ENCODE data around the gene TMEM181.
A peak's percentile ranks its signal among the peaks of the same experiment; 100 is the strongest.
"Not testable (repeated sequence)": the region's sequence is repeated elsewhere in the genome, so short reads cannot be mapped to it uniquely, and the experiment has no call there.

TMEM181 gene

DNA sequence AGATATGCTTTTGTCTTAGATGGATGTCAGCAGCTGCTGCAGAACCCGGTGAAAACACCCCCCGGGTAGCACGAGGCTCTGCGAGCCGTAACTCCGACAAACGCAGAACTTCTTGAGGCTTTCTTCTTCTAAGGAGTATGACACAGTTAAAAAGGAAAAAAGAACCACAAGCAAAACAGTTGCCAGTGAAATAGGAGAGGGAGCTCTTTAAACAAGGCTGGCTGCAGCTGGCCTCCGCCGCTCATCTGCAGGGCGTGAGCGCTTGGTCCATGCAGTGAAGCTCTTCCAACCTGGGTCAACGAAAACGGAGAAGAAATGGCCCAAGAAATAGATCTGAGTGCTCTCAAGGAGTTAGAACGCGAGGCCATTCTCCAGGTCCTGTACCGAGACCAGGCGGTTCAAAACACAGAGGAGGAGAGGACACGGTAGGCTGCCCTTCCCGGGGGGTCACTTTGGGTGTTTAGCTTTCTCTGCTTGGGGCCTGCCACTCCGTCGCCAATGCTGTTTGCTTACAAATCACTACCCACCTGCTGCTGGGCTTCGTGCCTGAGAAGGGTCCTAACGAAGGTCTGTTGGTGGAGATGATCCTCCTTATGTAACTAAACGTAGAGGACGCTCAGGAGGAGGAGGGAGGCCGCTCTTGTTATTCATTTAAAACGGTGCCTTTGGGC, 103.2 kb downstream of the TMEM181 start:
- DNase-seq, result peak; percentile 84

DNA sequence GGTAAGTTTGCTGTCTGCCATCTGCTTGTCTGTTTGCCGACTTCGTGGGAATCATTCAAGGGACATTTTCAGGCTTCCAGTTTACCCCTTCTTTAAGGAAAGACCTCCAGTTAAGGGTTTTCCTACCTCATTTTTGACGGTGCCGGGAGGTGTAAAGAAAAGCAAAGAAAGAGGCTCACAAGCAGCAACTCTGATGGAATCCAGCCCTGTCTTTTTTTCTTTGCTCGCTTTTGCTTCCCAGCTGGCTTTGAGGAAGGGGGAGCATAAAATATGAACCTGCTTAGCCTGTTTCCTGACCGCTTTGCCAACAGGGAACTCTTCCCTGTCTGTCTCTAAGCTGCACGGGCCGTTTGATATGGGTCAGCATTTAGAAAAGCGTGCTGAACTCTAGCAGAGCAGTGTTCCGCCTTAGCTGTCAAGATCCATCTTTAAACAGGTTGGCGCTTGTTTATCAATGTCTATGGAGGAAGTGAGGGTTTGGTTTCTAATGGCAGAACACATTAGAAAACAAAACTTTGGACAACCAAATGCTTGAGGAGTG, 103.8 kb downstream of the TMEM181 start:
- no peak for DNase-seq

DNA sequence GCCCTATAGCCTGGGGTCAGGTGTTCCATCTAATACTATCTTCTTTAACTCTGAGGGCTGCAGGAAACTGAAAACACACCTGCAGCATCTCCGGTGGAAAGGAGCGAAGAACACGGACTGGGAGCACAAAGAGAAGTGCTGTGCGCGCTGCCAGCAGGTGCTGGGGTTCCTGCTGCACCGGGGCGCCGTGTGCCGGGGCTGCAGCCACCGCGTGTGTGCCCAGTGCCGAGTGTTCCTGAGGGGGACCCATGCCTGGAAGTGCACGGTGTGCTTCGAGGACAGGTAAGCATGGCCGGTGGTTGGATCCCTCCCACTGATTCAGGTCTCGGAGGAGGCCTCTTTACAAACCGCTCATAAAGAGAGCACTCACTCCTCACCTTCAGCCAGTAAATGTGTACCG, 105.4 kb downstream of the TMEM181 start:
- no peak for DNase-seq

DNA sequence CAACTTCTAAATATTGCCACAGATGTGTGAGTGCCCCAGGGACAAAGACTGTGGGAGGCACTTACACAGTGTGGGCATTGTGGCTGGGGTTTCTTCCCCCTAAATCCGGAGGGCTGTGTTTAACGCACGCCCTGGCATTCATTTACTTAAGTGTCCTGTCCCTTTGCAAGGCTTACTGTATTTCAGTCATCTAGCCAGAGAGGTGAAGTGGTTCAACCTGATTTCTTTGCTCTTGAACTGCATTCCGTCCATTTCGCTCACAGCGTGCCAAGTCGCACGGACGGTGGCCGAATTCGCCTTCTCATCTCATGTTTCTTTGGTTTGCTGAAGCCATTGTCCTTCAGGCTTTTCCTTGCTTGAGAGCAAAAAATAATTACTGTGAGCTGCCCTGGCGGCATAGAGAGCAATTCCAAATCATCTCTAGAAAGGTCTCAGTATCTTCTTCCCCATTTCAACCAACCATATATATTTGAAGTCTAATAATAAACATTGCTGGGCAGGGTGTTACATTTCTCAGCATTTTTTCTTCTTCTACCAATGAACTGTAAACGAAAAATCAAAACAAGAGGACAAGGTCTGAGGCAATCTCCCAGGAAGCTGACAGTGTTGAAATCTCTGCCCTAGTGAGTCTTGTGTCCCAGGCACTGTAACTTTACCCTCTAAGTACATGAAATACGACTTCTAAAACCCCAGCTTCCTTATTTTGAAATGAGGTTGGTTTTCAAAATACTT, 106.9 kb downstream of the TMEM181 start:
- peak; percentile 36 for DNase-seq

DNA sequence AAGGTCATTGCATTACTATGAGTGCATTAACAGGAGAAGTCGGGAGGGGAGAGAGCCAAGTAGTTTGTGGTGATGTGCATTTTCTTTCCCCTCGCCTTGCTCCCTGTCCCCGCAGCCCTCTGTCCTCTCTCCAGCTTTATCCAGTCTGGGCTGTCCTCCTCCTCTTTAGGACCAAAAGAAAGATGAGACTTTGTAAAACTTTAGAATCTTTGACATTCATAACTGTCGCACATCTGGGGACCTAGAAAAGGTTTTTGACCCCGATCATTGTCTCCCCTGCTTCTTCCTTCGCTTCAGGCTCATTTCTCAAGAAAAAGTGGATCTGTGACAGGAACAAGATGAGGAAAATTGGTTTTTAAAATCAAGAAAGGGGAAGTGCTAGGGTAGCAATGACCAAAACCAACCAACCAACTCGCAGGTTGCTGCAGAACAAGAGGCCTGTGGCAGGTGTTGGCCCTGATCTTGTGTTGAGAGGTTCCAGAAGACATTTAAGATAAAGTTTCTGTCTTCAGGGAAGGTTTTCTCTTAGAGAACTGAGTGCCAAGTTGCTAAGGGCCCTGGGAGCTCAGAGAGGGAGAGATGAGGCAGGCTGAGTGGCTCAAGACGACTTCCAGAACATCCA, 107.6 kb downstream of the TMEM181 start:
- DNase-seq, result no peak

DNA sequence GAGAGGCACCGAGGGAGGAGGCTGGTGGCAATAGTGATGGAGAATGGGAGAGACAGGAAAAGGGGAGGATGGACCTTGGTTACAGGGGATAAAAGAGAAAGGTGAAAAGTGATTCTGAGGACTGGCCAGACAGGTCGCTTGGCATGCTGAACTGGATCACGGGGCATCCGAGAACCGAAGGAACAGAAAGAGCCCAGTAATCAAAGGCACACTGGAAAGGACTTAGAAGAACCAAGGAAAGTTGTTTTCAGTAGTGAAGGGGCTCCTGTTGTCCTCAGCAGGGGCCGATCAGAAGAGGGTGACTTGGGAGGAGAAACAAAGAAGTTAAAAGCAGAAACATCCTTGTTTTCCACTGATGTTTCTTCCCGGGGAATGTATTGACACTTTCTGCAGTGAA, 108.8 kb downstream of the TMEM181 start:
- DNase-seq, result no peak

DNA sequence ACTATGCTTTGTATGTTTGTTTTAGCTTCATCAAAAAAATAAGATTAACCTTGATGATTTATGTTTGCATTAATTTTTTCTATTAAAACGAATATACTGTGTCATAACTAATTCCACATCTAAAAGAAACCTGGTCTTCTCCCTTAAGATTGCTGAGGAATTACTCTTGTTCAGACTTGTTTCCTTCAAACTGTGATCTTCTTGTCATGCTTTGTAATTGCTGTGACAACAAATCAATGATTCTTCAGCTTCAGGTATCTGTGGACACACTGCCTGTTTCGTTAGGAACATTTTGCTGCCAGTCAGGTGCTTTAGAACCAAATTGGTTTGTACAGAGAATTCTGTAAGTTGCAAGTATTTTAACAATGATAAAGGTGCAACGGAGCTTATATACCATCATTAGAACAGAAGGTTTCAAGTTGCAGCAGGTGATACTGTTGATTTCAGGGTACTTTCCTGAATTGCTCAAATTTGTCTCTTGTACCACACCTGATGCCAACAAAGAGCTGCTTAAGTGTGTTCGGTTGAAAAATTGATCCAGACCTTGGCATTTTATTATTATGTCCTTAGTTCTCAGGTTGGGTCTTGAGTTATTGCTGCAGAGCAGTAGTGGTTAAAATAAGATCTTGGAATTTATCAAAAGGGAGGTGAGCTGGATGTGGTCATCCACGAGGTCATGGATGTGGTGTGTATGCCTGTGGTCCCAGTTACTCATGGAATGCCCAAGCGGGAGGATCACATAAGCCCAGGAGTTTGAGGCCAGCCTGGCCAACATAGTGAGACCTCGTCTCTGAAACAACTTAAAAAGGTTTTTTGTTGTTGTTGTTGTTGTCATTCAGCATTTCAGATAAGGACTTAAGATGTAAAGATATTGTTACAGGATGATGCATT, 109.5 kb downstream of the TMEM181 start:
- no peak for DNase-seq

DNA sequence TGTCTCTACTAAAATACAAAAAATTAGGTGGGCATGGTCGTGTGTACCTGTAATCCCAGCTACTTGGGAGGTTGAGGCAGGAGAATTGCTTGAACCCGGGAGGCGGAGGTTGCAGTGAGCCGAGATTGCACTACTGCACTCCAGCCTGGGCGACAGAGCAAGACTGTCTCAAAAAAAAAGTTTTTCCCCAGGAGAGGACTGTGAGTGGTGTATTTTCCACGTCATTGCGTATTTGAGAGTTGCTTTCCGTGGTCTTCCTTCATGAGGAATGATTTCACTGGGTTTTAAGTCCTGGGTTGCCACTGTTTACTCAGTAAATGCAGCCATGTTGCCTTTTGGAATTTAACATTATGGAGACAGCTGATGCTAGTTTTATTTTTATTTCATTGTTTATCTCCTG, 112.2 kb downstream of the TMEM181 start:
- DNase-seq, result not testable (repeated sequence)

DNA sequence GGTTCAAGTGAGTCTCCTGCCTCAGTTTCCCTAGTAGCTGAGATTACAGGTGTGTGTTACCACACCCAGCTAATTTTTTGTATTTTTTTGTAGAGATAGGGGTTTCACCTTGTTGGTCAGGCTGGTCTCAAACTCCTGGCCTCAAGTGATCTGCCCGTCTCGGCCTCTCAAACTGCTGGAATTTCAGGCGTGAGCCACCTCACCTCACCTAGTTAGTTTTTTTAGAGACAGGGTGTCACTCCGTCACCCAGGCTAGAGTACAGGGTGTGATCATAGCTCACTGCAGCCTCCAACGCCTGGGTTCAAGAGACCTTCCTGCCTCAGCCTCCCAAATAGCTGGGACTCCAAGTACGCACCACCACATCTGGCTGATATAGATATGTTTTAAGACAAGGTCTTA, 112.8 kb downstream of the TMEM181 start:
- DNase-seq, result no peak

DNA sequence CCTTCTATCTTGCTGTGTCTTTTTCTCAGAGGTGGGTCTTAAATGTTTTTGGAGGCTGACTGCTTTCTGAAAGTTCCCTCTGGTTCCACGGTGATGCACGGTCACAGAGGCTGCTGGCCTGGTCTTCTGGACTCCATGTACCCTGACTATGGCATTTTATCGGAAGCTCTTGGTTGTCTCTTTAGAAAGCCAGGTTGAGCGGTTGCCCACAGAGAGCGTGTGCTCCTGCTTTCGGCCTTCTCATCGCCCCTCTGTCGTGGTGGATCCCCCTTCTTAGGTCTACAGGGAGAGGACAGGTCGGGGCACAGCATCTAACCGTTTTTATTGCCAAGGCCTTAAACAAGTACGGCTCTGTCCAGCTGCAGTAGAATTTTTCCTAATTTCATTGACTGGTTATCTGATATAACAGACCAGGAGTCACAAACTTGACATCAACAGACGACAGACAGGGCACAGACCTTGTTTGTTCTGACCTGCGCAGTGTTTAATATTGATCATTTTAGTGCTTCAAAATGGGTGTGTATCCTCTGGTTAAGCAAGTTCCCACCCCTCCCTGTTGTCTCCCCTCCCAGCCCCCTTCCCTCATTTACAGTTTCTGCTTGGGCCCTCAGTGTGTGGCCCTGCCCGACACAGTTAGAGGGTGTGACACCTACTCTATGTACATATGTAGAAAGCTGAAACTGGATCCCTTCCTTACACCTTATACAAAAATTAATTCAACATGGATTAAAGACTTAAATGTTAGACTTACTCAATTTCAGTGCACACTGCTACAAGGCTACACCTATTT, 114.6 kb downstream of the TMEM181 start:
- DNase-seq, result no peak

DNA sequence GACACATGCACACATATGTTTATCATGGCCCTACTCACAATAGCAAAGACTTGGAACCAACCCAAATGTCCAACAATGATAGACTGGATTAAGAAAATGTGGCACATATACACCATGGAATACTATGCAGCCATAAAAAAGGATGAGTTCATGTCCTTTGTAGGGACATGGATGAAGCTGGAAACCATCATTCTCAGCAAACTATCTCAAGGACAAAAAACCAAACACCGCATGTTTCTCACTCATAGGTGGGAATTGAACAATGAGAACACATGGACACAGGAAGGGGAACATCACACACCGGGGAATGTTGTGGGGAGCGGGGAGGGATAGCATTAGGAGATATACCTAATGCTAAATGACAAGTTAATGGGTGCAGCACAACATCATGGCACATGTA, 117.2 kb downstream of the TMEM181 start:
- not testable (repeated sequence) for DNase-seq

DNA sequence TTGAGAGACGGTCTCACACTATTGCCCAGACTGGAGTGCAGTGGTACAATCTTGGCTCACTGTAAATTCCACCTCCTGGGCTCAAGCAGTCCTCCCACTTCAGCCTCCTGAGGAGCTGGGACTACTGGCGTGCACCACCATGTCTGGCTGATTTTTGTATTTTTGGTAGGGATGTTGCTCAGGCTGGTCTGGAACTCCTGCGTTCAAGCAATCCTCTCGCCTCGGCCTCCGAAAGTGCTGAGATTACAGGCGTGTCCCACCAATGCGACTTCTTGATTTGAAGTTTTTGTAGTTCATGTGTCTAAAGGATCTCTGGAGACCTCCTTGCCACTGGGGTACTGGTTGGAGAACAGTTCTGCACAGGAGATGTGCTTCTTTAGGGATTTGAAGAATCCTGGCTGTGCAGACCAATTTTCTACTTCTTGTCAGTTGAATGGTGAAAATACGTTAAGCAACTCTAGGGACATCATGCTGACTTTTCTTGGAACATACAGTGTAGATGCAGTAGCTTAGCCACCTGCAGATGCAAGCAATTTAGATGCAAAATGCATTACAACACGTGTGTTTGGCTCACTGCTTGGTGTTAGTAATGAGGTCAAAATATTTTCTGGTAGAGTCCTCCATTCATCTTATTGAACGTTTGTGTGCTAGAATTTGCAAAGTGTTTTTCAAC, 118.2 kb downstream of the TMEM181 start:
- no peak for DNase-seq

DNA sequence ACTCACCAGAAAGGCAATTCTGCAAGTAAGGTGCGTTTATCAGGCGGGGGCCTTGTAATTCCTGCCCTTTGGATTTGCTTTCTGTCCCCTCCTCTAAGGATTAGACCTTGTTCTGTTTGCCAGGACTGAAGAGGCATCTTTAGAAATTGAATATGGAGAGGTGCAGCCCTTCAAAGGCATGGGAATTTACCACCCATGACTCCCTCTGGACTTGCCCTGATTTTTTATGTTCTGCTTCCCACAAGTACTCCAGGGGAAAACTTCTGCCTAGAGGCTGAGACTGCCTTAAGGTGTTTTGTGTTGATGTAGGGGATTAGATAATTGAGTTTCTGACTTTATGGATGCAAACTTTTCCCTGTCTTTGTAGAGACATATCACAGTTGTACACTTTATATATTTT, 120.1 kb downstream of the TMEM181 start:
- DNase-seq, result no peak

DNA sequence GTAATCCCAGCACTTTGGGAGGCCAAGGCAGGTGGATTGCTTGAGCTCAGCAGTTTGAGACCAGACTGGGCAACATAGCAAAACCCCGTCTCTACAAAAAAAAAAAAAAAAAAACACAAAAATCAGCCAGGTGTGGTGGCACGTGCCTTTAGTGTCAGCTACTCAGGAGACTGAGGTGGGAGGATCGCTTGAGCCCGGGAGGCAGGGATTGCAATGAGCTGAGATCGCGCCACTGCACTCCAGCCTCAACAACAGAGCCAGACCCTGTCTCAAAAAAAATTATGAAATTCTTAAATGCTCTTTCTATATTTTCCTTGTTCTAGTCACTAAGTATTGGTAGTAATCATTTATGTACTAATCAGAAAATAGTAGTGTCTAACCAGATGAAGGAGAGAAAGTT, 120.6 kb downstream of the TMEM181 start:
- DNase-seq, result no peak

DNA sequence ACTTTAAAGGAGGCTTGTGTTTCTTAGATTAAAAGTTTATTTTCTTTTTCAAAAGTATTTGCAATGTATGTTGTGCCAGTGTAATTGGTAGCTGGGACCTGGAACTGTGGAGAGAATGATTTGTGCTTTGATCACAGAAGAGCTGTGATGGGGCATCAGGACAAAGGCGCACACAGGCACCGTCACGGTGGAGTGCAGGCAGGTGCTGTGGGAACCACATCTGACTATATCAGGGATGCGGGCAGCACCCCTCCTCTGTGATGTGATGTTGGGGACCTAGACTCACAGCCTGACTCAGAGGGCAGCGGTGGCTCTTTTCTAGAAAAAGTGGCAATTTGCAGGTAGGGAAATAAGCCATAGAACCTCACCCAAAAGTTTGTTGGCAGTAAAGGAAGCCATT, 124.4 kb downstream of the TMEM181 start:
- no peak for DNase-seq

DNA sequence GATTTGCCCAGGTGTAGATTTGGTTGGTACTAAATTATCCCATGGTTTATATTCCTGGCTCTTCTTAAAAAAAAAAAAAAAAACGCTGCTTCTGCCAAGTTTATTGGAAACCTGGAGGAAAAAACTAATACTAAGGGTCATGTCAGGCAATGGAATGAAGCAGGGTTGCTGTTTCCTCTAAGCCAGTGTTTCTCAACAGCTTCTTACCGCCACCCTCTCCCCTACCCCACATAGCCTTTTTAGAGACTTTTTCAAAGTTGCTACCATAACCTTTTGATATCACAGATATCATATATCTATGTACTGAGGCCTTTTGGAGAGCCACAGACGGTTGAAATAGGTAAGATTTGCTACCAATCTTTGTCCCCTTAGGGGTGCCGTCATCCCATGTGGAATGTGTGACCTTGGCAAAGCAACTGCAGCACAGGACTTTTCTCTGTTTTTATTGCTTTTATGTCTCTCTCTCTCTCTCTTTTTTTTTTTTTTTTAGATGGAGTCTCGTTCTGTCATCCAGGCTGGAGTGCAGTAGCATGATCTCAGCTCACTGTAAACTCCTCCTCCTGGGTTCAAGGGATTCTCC, 124.9 kb downstream of the TMEM181 start:
- no peak for DNase-seq

Data from NCI-H1092 treated with DMSO at 0.1 percent for 48 hours (cell line).